ENCODE results near the gene KCNMA1. TPM values are rescaled to one million over a fixed set of nuclear protein-coding genes. Genes with fewer than 3 reads are reported as not detected.

The KCNMA1 gene
- polyA plus RNA-seq, 4 donors: 2.7 to 8.6 (median 7.7) TPM

DNA sequence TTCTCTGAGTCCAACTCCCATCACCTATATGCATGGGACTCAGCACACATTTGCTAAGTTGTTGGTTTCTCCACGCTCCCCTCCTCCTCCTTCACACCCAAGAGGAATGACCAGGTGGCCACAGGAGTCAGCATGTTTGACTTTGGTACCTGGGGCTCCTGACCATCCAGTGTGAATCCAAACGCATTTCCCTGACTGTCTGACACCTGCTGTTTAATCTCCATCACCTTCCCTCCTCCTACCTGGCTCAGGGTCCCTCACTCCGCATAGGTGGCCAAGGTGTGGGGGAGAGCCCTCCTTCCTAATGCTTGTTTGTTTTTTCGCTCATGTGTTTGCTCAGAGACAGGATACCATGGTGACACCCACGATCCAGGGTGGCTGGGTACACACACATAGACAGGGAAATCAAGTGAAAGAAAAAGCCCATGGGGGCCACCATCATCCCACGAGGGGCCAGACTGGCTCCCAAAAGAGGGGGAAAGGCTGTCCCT lies 194.9 kb downstream of the KCNMA1 start:
- no peaks in the 10 kb centered on the region for H3K9me3 ChIP-seq (ENCODE audit: control insufficient read depth in 2 of 2, insufficient read depth in 1 of 2, low read depth in 1 of 2, low read length in 1 of 2)

DNA sequence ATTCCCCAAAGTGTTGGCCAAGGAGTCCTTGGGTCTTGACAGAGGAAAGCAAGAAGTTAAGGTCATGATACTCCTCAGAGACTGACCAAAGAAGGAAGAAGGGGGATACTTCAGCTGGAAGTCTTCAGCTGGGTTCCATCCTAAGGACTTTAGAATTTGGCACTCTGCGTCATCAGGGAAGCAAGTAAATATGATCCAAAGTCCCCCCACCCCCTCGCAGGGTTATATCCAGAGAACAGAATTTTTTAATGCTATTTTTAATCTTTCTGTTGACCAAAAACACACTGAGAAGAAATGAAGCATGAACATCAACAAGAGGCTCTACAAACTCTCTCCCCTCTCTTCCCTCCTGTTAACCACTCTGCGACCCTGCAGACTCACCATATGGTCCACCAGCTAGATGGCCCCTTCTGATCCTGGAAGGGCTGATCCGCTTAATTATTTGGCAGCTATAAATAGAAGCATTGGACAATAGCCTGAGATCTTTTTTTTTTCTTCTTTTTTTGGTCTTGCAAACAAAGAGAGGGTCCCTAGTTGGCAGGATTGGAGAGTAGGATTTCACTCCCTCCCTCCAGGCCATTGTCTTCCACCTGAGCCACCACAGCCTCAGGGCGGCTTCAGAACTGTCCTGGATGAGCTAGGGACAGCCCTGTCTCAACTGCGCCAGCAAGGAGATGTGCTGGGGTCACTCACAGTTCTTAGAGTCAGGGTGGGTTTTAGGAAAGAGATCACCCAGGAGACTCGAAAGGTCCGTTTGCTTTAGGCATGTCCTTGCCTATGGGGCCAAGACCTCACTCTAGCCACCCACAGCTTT lies 196.0 kb downstream of the KCNMA1 start:
- FAIRE-seq (no peak), DNase-seq (no peak)
- 67 to 82% (median 81%) methylated on average over 8 of the region's 8 CpGs for WGBS, 3 donors
- H3K36me3 ChIP-seq (ENCODE audit: control insufficient read depth in 3 of 3, insufficient read depth in 2 of 3, low read depth in 1 of 3, low read length in 3 of 3): no peaks in the 10 kb centered on the region
- H3K4me3 ChIP-seq (ENCODE audit: low read depth in 1 of 3, low read length in 3 of 3): no peak overlapping the region
- H3K27ac ChIP-seq (ENCODE audit: low read depth in 1 of 3, low read length in 2 of 3): peak overlapping the region in 1 of 3 donors; percentile 0
- H3K4me1 ChIP-seq (ENCODE audit: control insufficient read depth in 3 of 3, insufficient read depth in 2 of 3, low read depth in 1 of 3, low read length in 2 of 3): no peaks in the 10 kb centered on the region
- H3K9me3 ChIP-seq (ENCODE audit: control insufficient read depth in 2 of 2, insufficient read depth in 1 of 2, low read depth in 1 of 2, low read length in 1 of 2): no peaks in the 10 kb centered on the region
- H3K27me3 ChIP-seq (ENCODE audit: control insufficient read depth in 3 of 3, insufficient read depth in 3 of 3, low read length in 3 of 3): no peaks in the 10 kb centered on the region

More for the DNA sequence above, 194.9 kb downstream of the KCNMA1 start:
- no peaks in the 10 kb centered on the region for H3K4me1 ChIP-seq (ENCODE audit: control insufficient read depth in 3 of 3, insufficient read depth in 2 of 3, low read depth in 1 of 3, low read length in 2 of 3)
- H3K4me3 ChIP-seq (ENCODE audit: low read depth in 1 of 3, low read length in 3 of 3): no peak overlapping the region
- no peaks in the 10 kb centered on the region for H3K36me3 ChIP-seq (ENCODE audit: control insufficient read depth in 3 of 3, insufficient read depth in 2 of 3, low read depth in 1 of 3, low read length in 3 of 3)
- H3K27me3 ChIP-seq (ENCODE audit: control insufficient read depth in 3 of 3, insufficient read depth in 3 of 3, low read length in 3 of 3): no peaks in the 10 kb centered on the region
- no peak for FAIRE-seq
- H3K27ac ChIP-seq (ENCODE audit: low read depth in 1 of 3, low read length in 2 of 3): no peak overlapping the region
- WGBS, 3 donors: 64 to 75% (median 65%) methylated on average over 6 of the region's 6 CpGs
- DNase-seq: no peak

DNA sequence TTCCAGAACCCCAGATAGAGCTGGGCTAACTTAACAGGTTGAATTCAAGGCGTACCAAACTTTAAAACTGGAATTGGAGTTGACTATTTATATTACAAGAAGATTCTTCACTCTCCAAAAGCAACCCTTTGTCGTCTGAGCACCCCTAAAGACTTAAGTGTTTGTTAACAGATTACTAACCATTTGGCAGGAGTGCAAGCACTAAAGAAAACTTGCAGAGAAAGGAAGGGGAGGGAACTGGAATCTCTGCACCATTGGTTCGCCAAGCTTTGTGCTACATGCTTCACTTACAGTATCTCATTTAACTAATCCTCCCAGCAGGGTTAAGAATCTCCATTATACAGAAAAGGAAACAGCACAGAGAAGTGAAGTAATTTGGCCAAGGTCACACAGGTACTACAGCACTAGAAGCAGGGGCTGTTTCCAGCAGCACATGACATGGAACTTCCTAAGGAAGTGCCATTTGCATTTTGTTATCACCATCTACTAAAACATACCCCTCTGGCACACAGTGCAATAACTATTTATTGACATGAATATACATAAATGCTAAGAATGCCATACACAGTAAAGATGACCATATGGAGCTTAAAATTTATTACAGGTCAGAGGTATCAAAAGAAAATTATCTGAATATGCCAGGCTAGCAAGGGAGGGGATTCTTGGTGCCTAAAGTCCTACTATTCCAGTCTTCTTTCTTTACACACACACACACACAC lies 201.2 kb downstream of the KCNMA1 start:
- H3K27me3 ChIP-seq (ENCODE audit: control insufficient read depth in 3 of 3, insufficient read depth in 3 of 3, low read length in 3 of 3): no peaks in the 10 kb centered on the region
- H3K4me3 ChIP-seq (ENCODE audit: low read depth in 1 of 3, low read length in 3 of 3): no peak overlapping the region
- WGBS, 3 donors: 70 to 91% (median 84%) methylated on average over 3 of the region's 3 CpGs
- H3K4me1 ChIP-seq (ENCODE audit: control insufficient read depth in 3 of 3, insufficient read depth in 2 of 3, low read depth in 1 of 3, low read length in 2 of 3): peaks cover 0 to 11% (median 0%) of the 10 kb centered on the region in 3 donors
- no peaks in the 10 kb centered on the region for H3K9me3 ChIP-seq (ENCODE audit: control insufficient read depth in 2 of 2, insufficient read depth in 1 of 2, low read depth in 1 of 2, low read length in 1 of 2)
- H3K36me3 ChIP-seq (ENCODE audit: control insufficient read depth in 3 of 3, insufficient read depth in 2 of 3, low read depth in 1 of 3, low read length in 3 of 3): no peaks in the 10 kb centered on the region
- no peak overlapping the region for H3K27ac ChIP-seq (ENCODE audit: low read depth in 1 of 3, low read length in 2 of 3)
- DNase-seq (no peak), FAIRE-seq (no peak)

DNA sequence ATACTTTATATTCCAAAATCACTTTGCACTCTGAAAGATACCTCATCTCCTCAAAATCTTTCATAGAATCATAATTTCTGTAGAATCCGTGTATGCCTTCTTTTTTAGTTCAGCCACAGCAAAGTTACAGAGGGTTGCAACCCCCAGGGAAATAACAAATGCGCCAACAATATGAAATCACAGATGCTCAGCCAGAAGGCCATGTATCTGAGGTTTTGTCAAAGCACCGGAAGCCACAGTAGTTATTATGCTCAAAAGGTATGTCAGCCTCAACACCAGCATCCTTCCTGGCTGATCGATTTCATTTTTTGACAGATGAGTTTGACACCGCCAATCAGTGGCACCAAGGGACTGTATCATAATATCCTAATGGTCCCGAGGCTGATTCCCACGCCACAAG lies 204.1 kb downstream of the KCNMA1 start:
- H3K27me3 ChIP-seq (ENCODE audit: control insufficient read depth in 3 of 3, insufficient read depth in 3 of 3, low read length in 3 of 3): no peaks in the 10 kb centered on the region
- H3K4me3 ChIP-seq (ENCODE audit: low read depth in 1 of 3, low read length in 3 of 3): no peak overlapping the region
- H3K36me3 ChIP-seq (ENCODE audit: control insufficient read depth in 3 of 3, insufficient read depth in 2 of 3, low read depth in 1 of 3, low read length in 3 of 3): no peaks in the 10 kb centered on the region
- H3K4me1 ChIP-seq (ENCODE audit: control insufficient read depth in 3 of 3, insufficient read depth in 2 of 3, low read depth in 1 of 3, low read length in 2 of 3): peaks cover 0 to 17% (median 0%) of the 10 kb centered on the region in 3 donors
- 88 to 94% (median 93%) methylated on average over 7 of the region's 7 CpGs for WGBS, 3 donors
- H3K9me3 ChIP-seq (ENCODE audit: control insufficient read depth in 2 of 2, insufficient read depth in 1 of 2, low read depth in 1 of 2, low read length in 1 of 2): no peaks in the 10 kb centered on the region
- no peak overlapping the region for H3K27ac ChIP-seq (ENCODE audit: low read depth in 1 of 3, low read length in 2 of 3)
- FAIRE-seq (no peak), DNase-seq (no peak)

DNA sequence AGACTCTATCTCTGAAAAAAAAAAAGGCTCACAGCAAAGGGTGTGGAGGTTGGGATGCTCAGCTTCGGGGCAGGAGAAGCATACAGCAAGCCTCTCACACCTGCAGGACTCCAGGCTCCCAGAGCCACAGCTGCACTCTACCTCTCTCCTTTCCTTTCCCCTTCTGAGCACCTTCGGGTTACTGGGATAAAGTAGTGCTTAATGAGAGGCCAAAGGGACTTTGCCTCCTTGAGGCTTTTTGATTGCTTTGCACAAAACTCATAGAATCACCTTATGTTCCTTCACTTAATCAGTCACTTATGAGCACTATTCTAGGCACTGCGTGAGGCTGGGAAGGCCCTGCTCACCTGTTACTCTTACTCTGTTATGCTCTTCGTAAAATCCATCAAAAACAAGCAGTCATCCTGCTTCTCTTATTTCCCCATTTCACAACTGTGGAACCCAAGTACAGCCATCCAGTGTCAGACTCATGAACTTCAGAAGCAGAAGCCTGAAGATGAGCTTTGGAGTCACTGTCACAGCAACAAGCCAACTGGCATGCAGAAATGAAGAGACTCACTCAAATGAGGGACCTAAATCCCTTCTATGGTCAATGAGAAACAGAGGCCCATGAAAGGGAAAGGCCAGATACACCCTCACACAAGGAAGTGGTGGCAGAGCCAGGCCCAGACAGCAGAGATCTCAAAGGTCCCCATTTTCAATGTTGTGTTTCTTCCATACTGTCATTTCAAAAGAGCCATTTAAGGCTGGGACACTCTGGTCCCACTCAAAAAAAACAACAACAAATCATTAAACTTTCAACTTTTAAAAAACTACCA lies 205.4 kb downstream of the KCNMA1 start:
- 25 to 66% (median 39%) methylated on average over 4 of the region's 4 CpGs for WGBS, 3 donors
- Histone ChIP-seq H3K27ac (ENCODE audit: low read depth in 1 of 3, low read length in 2 of 3) (no peak overlapping the region), H3K27me3 (ENCODE audit: control insufficient read depth in 3 of 3, insufficient read depth in 3 of 3, low read length in 3 of 3) (no peaks in the 10 kb centered on the region), H3K4me3 (ENCODE audit: low read depth in 1 of 3, low read length in 3 of 3) (no peak overlapping the region), H3K4me1 (ENCODE audit: control insufficient read depth in 3 of 3, insufficient read depth in 2 of 3, low read depth in 1 of 3, low read length in 2 of 3) (peaks cover 0 to 17% (median 0%) of the 10 kb centered on the region in 3 donors), H3K9me3 (ENCODE audit: control insufficient read depth in 2 of 2, insufficient read depth in 1 of 2, low read depth in 1 of 2, low read length in 1 of 2) (no peaks in the 10 kb centered on the region), H3K36me3 (ENCODE audit: control insufficient read depth in 3 of 3, insufficient read depth in 2 of 3, low read depth in 1 of 3, low read length in 3 of 3) (no peaks in the 10 kb centered on the region)
- DNase-seq: peak; percentile 48 to 53
- FAIRE-seq: no peak

DNA sequence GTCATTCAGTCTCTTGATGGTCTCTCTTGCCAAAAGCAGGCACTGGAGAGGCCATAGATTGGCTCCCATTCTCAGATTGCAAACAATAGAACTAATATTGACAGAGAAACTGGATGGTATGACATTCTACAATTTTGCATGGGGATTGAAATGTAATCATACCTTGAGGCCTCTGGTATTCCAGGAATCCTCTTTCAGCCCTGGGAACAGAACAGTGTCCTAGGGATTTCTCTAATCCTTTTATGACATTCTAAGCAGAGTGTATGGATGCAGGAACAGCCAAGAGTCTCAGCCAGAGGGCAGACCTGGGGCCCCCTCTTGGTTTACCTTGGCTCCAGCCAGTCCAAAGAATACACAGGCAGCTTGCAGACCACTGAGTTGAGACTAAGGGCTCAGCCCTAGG lies 206.4 kb downstream of the KCNMA1 start:
- Histone ChIP-seq H3K27me3 (ENCODE audit: control insufficient read depth in 3 of 3, insufficient read depth in 3 of 3, low read length in 3 of 3) (no peaks in the 10 kb centered on the region), H3K4me1 (ENCODE audit: control insufficient read depth in 3 of 3, insufficient read depth in 2 of 3, low read depth in 1 of 3, low read length in 2 of 3) (peaks cover 0 to 17% (median 0%) of the 10 kb centered on the region in 3 donors), H3K4me3 (ENCODE audit: low read depth in 1 of 3, low read length in 3 of 3) (no peak overlapping the region), H3K9me3 (ENCODE audit: control insufficient read depth in 2 of 2, insufficient read depth in 1 of 2, low read depth in 1 of 2, low read length in 1 of 2) (no peaks in the 10 kb centered on the region), H3K36me3 (ENCODE audit: control insufficient read depth in 3 of 3, insufficient read depth in 2 of 3, low read depth in 1 of 3, low read length in 3 of 3) (no peaks in the 10 kb centered on the region), H3K27ac (ENCODE audit: low read depth in 1 of 3, low read length in 2 of 3) (no peak overlapping the region)
- DNase-seq (peak in 1 of 2 donors; percentile 36), FAIRE-seq (no peak)

DNA sequence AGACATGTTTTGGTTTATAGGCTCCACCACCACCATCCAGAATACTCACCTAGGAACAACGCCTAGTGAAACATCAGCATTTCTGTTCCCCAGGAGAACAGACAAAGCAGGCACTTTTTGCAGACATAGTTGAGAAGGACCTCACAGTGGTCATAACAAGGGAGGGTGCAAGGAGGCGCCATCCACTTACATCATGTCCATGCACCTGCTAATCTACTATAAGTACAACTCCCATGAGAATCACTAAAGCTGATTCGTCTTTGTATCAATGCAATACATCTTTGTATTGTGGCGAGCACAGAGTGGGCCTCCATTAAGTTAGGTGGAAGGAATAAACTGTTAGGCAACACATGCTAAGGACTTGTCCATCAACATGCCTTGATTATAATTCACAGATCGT lies 207.1 kb downstream of the KCNMA1 start:
- Histone ChIP-seq H3K27ac (ENCODE audit: low read depth in 1 of 3, low read length in 2 of 3) (no peak overlapping the region), H3K36me3 (ENCODE audit: control insufficient read depth in 3 of 3, insufficient read depth in 2 of 3, low read depth in 1 of 3, low read length in 3 of 3) (no peaks in the 10 kb centered on the region), H3K9me3 (ENCODE audit: control insufficient read depth in 2 of 2, insufficient read depth in 1 of 2, low read depth in 1 of 2, low read length in 1 of 2) (no peaks in the 10 kb centered on the region), H3K4me3 (ENCODE audit: low read depth in 1 of 3, low read length in 3 of 3) (no peak overlapping the region), H3K27me3 (ENCODE audit: control insufficient read depth in 3 of 3, insufficient read depth in 3 of 3, low read length in 3 of 3) (no peaks in the 10 kb centered on the region), H3K4me1 (ENCODE audit: control insufficient read depth in 3 of 3, insufficient read depth in 2 of 3, low read depth in 1 of 3, low read length in 2 of 3) (peaks cover 0 to 17% (median 0%) of the 10 kb centered on the region in 3 donors)
- DNase-seq: no peak
- 83 to 93% (median 90%) methylated on average over 5 of the region's 5 CpGs for WGBS, 3 donors
- FAIRE-seq: no peak

Measured in small intestine (tissue), 7 donors.